ENCODE results near the gene CNIH2. TPM values are rescaled to one million over a fixed set of nuclear protein-coding genes. Genes with fewer than 3 reads are reported as not detected.

CNIH2 gene
- total and polyA plus RNA-seq, 2 experiments from 2014 or later: 4.3 to 9.2 TPM

DNA sequence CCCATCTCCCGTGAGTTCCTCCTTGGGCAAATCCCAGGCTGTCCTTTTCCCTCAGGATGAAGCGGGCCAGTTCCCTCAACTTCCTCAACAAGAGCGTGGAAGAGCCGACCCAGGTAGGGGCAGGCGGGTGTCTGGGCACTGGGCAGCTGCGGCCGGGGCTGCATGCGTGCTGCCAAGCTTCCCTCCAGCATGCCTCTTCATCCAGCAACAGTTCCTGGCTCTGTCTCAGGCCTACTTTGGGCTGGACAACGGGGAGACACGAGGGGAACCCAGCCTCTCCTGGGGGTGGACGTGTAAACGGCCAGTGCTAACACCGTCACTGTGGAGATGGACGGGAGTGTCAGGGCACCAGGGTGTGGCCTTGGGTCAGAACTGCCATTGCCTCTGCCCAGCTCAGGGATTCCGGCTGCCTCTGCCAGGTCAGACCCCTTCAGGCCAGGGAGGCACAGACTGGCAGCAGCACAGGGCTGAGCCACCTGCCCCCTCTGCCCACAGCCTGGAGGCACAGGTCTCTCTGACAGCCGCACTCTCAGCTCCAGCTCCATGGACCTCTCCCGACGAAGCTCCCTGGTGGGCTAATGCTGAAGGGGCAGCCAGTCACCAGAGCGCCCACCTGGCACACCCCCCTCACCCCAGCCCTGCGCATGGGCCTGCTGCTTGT is 11.5 kb upstream of the CNIH2 start:
- H4K20me1 ChIP-seq (replicated peaks; ENCODE audit: insufficient read depth): peaks cover 7% of the 10 kb centered on the region
- no peaks in the 10 kb centered on the region for H3K9me2 ChIP-seq (ENCODE audit: insufficient read depth)
- DNase-seq (ENCODE audit: low spot score): no peak
- Mint-ChIP-seq H3K36me3 (ENCODE audit: low read depth) (peaks cover 31% of the 10 kb centered on the region), H3K4me1 (peaks cover 16% of the 10 kb centered on the region), H3K4me3 (peak overlapping the region; percentile 93), H3K27me3 (ENCODE audit: insufficient read depth, low read depth, poor library complexity) (peaks cover 10% of the 10 kb centered on the region), H3K27ac (no peak overlapping the region), H3K9me3 (no peaks in the 10 kb centered on the region)
- peak overlapping the region; percentile 95 for H3K4me3 ChIP-seq
- TF ChIP-seq EZH2phosphoT487 (IDR thresholded peaks at IDR 0.05; ENCODE audit: unreplicated experiment) (no peak), POLR2AphosphoS5 (IDR thresholded peaks at IDR 0.05; ENCODE audit: low read depth) (no peak), EZH2 (IDR thresholded peaks at IDR 0.05; ENCODE audit: low read depth, unreplicated experiment) (no peak), STAT1 (IDR thresholded peaks at IDR 0.05; ENCODE audit: unreplicated experiment) (no peak), NANOG (IDR thresholded peaks at IDR 0.05; ENCODE audit: borderline replicate concordance) (no peak), ZNF114 (CRISPR knock-in tag; IDR thresholded peaks at IDR 0.05) (no peak), CREB1 (CRISPR knock-in tag; IDR thresholded peaks at IDR 0.05; ENCODE audit: low read depth) (no peak), JUNB (IDR thresholded peaks at IDR 0.05; ENCODE audit: unreplicated experiment) (no peak), ZNF331 (CRISPR knock-in tag; IDR thresholded peaks at IDR 0.05; ENCODE audit: low read depth) (no peak)
- TF ChIP-seq, protein P1, sequence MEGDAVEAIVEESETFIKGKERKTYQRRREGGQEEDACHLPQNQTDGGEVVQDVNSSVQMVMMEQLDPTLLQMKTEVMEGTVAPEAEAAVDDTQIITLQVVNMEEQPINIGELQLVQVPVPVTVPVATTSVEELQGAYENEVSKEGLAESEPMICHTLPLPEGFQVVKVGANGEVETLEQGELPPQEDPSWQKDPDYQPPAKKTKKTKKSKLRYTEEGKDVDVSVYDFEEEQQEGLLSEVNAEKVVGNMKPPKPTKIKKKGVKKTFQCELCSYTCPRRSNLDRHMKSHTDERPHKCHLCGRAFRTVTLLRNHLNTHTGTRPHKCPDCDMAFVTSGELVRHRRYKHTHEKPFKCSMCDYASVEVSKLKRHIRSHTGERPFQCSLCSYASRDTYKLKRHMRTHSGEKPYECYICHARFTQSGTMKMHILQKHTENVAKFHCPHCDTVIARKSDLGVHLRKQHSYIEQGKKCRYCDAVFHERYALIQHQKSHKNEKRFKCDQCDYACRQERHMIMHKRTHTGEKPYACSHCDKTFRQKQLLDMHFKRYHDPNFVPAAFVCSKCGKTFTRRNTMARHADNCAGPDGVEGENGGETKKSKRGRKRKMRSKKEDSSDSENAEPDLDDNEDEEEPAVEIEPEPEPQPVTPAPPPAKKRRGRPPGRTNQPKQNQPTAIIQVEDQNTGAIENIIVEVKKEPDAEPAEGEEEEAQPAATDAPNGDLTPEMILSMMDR (conservative IDR thresholded peaks at IDR 0.05; ENCODE audit: low read depth in 2 of 2): no peak
- TF ChIP-seq, protein P2, sequence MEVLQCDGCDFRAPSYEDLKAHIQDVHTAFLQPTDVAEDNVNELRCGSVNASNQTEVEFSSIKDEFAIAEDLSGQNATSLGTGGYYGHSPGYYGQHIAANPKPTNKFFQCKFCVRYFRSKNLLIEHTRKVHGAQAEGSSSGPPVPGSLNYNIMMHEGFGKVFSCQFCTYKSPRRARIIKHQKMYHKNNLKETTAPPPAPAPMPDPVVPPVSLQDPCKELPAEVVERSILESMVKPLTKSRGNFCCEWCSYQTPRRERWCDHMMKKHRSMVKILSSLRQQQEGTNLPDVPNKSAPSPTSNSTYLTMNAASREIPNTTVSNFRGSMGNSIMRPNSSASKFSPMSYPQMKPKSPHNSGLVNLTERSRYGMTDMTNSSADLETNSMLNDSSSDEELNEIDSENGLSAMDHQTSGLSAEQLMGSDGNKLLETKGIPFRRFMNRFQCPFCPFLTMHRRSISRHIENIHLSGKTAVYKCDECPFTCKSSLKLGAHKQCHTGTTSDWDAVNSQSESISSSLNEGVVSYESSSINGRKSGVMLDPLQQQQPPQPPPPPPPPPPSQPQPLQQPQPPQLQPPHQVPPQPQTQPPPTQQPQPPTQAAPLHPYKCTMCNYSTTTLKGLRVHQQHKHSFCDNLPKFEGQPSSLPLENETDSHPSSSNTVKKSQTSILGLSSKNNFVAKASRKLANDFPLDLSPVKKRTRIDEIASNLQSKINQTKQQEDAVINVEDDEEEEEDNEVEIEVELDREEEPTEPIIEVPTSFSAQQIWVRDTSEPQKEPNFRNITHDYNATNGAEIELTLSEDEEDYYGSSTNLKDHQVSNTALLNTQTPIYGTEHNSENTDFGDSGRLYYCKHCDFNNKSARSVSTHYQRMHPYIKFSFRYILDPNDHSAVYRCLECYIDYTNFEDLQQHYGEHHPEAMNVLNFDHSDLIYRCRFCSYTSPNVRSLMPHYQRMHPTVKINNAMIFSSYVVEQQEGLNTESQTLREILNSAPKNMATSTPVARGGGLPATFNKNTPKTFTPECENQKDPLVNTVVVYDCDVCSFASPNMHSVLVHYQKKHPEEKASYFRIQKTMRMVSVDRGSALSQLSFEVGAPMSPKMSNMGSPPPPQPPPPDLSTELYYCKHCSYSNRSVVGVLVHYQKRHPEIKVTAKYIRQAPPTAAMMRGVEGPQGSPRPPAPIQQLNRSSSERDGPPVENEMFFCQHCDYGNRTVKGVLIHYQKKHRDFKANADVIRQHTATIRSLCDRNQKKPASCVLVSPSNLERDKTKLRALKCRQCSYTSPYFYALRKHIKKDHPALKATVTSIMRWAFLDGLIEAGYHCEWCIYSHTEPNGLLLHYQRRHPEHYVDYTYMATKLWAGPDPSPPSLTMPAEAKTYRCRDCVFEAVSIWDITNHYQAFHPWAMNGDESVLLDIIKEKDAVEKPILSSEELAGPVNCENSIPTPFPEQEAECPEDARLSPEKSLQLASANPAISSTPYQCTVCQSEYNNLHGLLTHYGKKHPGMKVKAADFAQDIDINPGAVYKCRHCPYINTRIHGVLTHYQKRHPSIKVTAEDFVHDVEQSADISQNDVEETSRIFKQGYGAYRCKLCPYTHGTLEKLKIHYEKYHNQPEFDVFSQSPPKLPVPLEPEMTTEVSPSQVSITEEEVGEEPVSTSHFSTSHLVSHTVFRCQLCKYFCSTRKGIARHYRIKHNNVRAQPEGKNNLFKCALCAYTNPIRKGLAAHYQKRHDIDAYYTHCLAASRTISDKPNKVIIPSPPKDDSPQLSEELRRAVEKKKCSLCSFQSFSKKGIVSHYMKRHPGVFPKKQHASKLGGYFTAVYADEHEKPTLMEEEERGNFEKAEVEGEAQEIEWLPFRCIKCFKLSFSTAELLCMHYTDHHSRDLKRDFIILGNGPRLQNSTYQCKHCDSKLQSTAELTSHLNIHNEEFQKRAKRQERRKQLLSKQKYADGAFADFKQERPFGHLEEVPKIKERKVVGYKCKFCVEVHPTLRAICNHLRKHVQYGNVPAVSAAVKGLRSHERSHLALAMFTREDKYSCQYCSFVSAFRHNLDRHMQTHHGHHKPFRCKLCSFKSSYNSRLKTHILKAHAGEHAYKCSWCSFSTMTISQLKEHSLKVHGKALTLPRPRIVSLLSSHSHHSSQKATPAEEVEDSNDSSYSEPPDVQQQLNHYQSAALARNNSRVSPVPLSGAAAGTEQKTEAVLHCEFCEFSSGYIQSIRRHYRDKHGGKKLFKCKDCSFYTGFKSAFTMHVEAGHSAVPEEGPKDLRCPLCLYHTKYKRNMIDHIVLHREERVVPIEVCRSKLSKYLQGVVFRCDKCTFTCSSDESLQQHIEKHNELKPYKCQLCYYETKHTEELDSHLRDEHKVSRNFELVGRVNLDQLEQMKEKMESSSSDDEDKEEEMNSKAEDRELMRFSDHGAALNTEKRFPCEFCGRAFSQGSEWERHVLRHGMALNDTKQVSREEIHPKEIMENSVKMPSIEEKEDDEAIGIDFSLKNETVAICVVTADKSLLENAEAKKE (CRISPR knock-in tag; IDR thresholded peaks at IDR 0.05): no peak
- TF ChIP-seq, protein P3, sequence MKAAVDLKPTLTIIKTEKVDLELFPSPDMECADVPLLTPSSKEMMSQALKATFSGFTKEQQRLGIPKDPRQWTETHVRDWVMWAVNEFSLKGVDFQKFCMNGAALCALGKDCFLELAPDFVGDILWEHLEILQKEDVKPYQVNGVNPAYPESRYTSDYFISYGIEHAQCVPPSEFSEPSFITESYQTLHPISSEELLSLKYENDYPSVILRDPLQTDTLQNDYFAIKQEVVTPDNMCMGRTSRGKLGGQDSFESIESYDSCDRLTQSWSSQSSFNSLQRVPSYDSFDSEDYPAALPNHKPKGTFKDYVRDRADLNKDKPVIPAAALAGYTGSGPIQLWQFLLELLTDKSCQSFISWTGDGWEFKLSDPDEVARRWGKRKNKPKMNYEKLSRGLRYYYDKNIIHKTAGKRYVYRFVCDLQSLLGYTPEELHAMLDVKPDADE (IDR thresholded peaks at IDR 0.05): no peak
- TF ChIP-seq, protein P4, sequence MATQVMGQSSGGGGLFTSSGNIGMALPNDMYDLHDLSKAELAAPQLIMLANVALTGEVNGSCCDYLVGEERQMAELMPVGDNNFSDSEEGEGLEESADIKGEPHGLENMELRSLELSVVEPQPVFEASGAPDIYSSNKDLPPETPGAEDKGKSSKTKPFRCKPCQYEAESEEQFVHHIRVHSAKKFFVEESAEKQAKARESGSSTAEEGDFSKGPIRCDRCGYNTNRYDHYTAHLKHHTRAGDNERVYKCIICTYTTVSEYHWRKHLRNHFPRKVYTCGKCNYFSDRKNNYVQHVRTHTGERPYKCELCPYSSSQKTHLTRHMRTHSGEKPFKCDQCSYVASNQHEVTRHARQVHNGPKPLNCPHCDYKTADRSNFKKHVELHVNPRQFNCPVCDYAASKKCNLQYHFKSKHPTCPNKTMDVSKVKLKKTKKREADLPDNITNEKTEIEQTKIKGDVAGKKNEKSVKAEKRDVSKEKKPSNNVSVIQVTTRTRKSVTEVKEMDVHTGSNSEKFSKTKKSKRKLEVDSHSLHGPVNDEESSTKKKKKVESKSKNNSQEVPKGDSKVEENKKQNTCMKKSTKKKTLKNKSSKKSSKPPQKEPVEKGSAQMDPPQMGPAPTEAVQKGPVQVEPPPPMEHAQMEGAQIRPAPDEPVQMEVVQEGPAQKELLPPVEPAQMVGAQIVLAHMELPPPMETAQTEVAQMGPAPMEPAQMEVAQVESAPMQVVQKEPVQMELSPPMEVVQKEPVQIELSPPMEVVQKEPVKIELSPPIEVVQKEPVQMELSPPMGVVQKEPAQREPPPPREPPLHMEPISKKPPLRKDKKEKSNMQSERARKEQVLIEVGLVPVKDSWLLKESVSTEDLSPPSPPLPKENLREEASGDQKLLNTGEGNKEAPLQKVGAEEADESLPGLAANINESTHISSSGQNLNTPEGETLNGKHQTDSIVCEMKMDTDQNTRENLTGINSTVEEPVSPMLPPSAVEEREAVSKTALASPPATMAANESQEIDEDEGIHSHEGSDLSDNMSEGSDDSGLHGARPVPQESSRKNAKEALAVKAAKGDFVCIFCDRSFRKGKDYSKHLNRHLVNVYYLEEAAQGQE (IDR thresholded peaks at IDR 0.05; ENCODE audit: unreplicated experiment): no peak
- ATAC-seq: no peak
- H3K4me2 ChIP-seq: peak overlapping the region; percentile 73
- H3K4me1 ChIP-seq (ENCODE audit: insufficient read depth): no peaks in the 10 kb centered on the region
- H3K27ac ChIP-seq (ENCODE audit: low read depth): peak overlapping the region; percentile 79; the same call in 1 of the 2 replicates
- H3K27me3 ChIP-seq (ENCODE audit: insufficient read depth): no peaks in the 10 kb centered on the region
- 0 out of 2 replicates have a peak, but pooled peaks cover 14% of the 10 kb centered on the region for H3F3A ChIP-seq (replicated peaks; ENCODE audit: low read depth)
- H3K36me3 ChIP-seq (ENCODE audit: insufficient read depth): no peaks in the 10 kb centered on the region
- peaks cover 20% of the 10 kb centered on the region for H3K79me2 ChIP-seq (replicated peaks; ENCODE audit: insufficient read depth)
- no peak overlapping the region for H2AFZ ChIP-seq

All from GM23338 (cell line).